Vagina (tissue), 2 donors: ENCODE results near the gene CDKN2B-AS1.

Experiments
- POLR2A ChIP-seq, 2 donors: fragments of 450-650 bp; IDR thresholded peaks; one replicate each; pipeline ENCODE4 v1.6.1; 2017; ENCODE audit warnings: antibody characterized with exemption in 2 of 2, mild to moderate bottlenecking in 2 of 2, moderate library complexity in 2 of 2
- TF ChIP-seq, protein P1 (sequence below), 3 experiments: fragments of 450-650 bp in 2 of 3; fragments of 200-600 bp in 1 of 3; sonication (generic) in 1 of 3; IDR thresholded peaks; one replicate each; pipeline ENCODE4 v1.5.1; 2017 to 2019; ENCODE audit warnings: antibody characterized with exemption in 3 of 3, mild to moderate bottlenecking in 2 of 3, moderate library complexity in 2 of 3

DNA sequence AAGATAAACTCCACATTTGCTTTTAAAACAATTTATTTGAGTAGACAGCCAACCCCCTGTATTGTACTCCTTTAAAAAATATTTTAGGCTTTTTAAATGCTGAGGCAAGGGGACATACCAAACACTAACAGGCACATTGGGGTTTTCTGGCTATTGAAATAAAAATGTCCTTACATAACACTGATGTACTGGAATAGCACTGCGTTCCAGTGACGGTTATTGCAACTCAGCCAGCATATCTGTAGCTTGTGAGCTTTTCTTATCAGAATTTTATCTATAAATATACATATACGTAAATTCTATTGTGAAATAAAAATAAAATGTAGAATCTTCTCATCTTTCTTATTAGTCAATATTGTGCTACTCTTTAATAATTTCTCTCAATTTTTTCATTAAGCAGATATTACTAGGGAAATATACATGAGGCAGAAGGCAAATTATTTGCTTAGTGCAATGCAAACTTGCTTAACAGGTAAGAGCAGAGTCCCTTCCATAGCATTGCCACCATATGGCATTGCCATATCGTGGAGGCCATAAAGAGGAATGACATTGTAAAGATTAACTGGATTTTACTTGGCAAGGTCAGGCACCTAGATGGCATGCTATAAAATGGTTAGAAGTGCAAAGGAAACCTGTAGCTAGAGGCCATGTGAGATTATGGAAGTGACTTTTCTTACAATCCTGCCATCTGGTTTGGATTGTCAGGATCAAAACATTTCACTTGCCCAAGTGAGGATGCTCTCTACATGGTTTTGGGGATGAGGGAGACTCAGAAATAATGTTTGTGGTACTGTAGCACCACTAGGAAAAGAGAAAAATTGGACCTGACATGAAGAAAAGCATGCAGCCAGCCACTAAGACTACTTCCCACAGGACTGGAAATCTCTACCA lies 109.3 kb downstream of the CDKN2B-AS1 start:
- no peak for TF ChIP-seq POLR2A (IDR thresholded peaks at IDR 0.05)
- TF ChIP-seq, protein P1, sequence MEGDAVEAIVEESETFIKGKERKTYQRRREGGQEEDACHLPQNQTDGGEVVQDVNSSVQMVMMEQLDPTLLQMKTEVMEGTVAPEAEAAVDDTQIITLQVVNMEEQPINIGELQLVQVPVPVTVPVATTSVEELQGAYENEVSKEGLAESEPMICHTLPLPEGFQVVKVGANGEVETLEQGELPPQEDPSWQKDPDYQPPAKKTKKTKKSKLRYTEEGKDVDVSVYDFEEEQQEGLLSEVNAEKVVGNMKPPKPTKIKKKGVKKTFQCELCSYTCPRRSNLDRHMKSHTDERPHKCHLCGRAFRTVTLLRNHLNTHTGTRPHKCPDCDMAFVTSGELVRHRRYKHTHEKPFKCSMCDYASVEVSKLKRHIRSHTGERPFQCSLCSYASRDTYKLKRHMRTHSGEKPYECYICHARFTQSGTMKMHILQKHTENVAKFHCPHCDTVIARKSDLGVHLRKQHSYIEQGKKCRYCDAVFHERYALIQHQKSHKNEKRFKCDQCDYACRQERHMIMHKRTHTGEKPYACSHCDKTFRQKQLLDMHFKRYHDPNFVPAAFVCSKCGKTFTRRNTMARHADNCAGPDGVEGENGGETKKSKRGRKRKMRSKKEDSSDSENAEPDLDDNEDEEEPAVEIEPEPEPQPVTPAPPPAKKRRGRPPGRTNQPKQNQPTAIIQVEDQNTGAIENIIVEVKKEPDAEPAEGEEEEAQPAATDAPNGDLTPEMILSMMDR (IDR thresholded peaks at IDR 0.05) = no peak
